OCI-LY1 (cell line): ENCODE measurements around the gene POLR2E.

Experiments
- EZH2 ChIP-seq: fragments of 200-600 bp; sonication (generic), shearing (Covaris generic); IDR thresholded peaks from 2 replicates; pipeline ENCODE4 v1.8.0; 2017; ENCODE audit warnings: borderline replicate concordance, mixed run types, mild to moderate bottlenecking, antibody characterized with exemption, low read length, moderate library complexity, mixed read lengths
- TF ChIP-seq, protein P1 (sequence below): fragments of 200-600 bp; sonication (generic), shearing (Covaris generic); IDR thresholded peaks from 2 replicates; pipeline ENCODE4 v1.5.1; 2017; ENCODE audit warnings: mild to moderate bottlenecking, antibody characterized with exemption, low read length, moderate library complexity, mixed read lengths

DNA sequence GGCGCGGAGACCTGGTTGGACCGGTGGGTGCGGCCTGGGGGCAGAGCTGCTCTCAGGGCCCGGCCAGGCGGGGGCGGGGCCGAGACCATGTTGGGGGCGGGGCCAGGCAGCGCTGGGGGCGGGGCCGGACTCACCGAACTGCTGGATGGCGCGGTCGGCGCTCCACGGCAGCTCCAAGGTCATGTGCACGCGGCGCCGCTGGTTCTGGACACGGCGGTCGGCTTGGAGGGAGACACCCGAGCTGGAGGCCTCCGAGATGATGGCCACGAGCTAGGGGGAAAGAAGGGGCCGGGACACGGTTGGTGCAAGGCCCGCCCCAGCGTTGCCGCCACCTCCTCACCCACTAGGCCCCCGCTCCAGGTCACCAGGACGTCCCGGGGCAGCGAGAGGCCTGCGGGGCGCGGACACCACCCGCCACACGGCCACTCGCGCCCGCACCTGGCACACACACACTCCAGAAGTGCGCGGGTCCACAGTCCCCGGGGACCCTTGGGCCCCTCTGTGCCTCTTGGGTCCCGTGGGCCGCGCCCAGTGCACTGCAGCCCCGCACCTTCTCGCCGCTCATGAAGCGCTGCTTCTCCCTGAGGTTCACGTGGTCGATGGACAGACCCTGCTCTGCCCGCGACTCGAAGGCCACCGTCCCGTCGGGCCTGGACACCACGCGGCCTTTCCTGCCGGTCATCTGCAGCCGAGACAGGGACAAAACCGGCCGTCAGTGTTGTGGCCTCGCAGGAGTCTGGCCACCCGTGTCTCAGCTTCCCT, 17.3 kb upstream of the POLR2E start:
- TF ChIP-seq, protein P1, sequence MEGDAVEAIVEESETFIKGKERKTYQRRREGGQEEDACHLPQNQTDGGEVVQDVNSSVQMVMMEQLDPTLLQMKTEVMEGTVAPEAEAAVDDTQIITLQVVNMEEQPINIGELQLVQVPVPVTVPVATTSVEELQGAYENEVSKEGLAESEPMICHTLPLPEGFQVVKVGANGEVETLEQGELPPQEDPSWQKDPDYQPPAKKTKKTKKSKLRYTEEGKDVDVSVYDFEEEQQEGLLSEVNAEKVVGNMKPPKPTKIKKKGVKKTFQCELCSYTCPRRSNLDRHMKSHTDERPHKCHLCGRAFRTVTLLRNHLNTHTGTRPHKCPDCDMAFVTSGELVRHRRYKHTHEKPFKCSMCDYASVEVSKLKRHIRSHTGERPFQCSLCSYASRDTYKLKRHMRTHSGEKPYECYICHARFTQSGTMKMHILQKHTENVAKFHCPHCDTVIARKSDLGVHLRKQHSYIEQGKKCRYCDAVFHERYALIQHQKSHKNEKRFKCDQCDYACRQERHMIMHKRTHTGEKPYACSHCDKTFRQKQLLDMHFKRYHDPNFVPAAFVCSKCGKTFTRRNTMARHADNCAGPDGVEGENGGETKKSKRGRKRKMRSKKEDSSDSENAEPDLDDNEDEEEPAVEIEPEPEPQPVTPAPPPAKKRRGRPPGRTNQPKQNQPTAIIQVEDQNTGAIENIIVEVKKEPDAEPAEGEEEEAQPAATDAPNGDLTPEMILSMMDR, result no peak
- no peak for TF ChIP-seq EZH2
